Keratinocyte (primary cell): ENCODE data around the gene TOM1L2.

Experiments
- CTCF ChIP-seq, 3 experiments: IDR thresholded peaks in 1 of 3; conservative IDR thresholded peaks in 1 of 3; optimal IDR thresholded peaks in 1 of 3; 2 replicates in 2 of 3; 3 replicates in 1 of 3; pipeline versions ENCODE3 to v1.5.1; 2011; ENCODE audit warnings: low read length in 3 of 3, mild to moderate bottlenecking in 3 of 3, moderate library complexity in 2 of 3, control low read depth in 1 of 3, inconsistent platforms in 1 of 3; ENCODE audit not compliant: insufficient read depth in 2 of 3; ENCODE audit errors: extremely low read depth in 1 of 3
- EZH2 ChIP-seq: IDR thresholded peaks from one replicate; pipeline ENCODE4 v1.6.1; 2012; ENCODE audit warnings: inconsistent platforms, mild to moderate bottlenecking, low read length, moderate library complexity

- TF ChIP-seq CTCF (optimal IDR thresholded peaks at IDR 0.05 in 1 of 3, IDR thresholded peaks at IDR 0.05 in 1 of 3, conservative IDR thresholded peaks at IDR 0.05 in 1 of 3; ENCODE audit: extremely low read depth in 1 of 3, insufficient read depth in 2 of 3, low read length in 3 of 3) (peak in 1 of 3 experiments; percentile 27), EZH2 (no peak)
Measured at GRCh38 chr17:17902376-17902775, 69.8 kb downstream of the TOM1L2 start.
